ENCODE results near the gene MTMR2. TPM values are rescaled to one million over a fixed set of nuclear protein-coding genes. Genes with fewer than 3 reads are reported as not detected.

The MTMR2 gene
- total RNA-seq, 1 donor from 2014 or later, result 18.8 TPM

DNA sequence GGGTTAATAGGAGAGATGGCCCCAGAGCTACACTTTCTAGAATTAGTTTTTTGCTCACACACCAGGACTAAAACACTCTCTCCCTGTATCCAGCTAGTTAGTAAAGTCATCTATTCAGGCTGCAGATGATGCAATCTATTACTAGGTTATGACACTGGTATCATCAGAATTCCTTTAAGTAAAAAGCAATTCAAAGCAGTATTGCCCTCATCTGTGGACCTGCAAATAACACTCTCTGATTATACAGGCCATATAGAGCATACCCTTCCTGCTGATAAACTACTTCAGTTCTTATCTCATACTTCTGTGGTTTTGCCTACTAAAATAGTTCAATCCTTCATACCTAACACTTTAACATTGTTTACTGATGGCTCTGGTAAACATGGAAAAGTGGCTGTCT is 13.5 kb upstream of the MTMR2 start:
- Histone ChIP-seq H3K4me3 (ENCODE audit: low read length in 3 of 3) (no peak overlapping the region), H3K4me1 (ENCODE audit: control insufficient read depth in 3 of 3, insufficient read depth in 3 of 3, low read length in 3 of 3) (no peaks in the 10 kb centered on the region), H3K27me3 (ENCODE audit: control insufficient read depth in 3 of 3, insufficient read depth in 3 of 3, low read length in 3 of 3) (no peaks in the 10 kb centered on the region), H3K9ac (ENCODE audit: low read depth in 1 of 3, low read length in 3 of 3) (no peak overlapping the region), H3K9me3 (ENCODE audit: control insufficient read depth in 3 of 3, low read length in 3 of 3) (no peaks in the 10 kb centered on the region), H3K27ac (ENCODE audit: low read depth, low read length) (no peak overlapping the region), H3K36me3 (ENCODE audit: control insufficient read depth in 3 of 3, insufficient read depth in 3 of 3, low read length in 3 of 3) (no peaks in the 10 kb centered on the region)

DNA sequence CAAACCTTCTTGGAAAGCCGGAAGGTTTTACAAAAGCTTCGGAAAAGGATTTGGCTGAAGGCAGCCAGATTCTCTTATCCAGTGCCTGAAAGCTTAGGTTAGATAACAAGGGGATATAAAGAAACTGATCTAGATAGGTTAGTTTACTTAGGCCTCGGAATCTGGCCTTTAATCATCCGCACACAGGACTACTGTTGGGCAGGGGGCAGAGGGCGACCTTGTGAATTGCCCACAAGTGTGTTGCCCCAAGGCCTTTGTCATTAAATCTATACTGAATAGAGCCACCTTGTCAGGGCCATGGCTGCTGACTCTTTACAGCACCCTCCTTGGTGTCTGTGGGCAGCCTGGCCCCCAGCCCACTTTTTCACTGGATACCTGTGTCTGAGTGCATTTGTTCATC is 9.7 kb upstream of the MTMR2 start:
- H3K4me1 ChIP-seq (ENCODE audit: control insufficient read depth in 3 of 3, insufficient read depth in 3 of 3, low read length in 3 of 3), result no peaks in the 10 kb centered on the region
- no peaks in the 10 kb centered on the region for H3K9me3 ChIP-seq (ENCODE audit: control insufficient read depth in 3 of 3, low read length in 3 of 3)

DNA sequence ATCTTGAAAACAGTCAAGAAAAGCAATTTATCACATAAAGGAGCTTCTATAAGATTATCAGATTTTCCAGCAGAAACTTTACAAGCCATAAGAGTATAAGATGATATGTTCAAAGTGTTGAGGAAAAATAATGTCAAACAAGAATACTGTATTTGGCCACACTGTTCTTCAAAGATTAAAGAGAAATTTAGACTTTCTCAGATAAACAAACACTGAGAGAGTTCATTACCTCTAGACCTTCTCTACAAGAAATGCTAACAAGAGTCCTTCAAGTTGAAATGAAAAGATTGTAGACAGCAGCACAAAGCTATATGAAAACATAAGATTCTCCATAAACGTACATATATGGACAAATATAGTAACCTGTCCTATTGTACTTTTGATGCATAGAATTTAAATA is 8.0 kb upstream of the MTMR2 start:
- Histone ChIP-seq H3K9ac (ENCODE audit: low read depth in 1 of 3, low read length in 3 of 3) (no peak overlapping the region), H3K4me1 (ENCODE audit: control insufficient read depth in 3 of 3, insufficient read depth in 3 of 3, low read length in 3 of 3) (no peaks in the 10 kb centered on the region), H3K9me3 (ENCODE audit: control insufficient read depth in 3 of 3, low read length in 3 of 3) (no peaks in the 10 kb centered on the region), H3K36me3 (ENCODE audit: control insufficient read depth in 3 of 3, insufficient read depth in 3 of 3, low read length in 3 of 3) (no peaks in the 10 kb centered on the region), H3K27me3 (ENCODE audit: control insufficient read depth in 3 of 3, insufficient read depth in 3 of 3, low read length in 3 of 3) (no peaks in the 10 kb centered on the region), H3K27ac (ENCODE audit: low read depth, low read length) (no peak overlapping the region), H3K4me3 (ENCODE audit: low read length in 3 of 3) (no peak overlapping the region)

More for the DNA sequence above, 9.7 kb upstream of the MTMR2 start:
- Histone ChIP-seq H3K27ac (ENCODE audit: low read depth, low read length) (no peak overlapping the region), H3K4me3 (ENCODE audit: low read length in 3 of 3) (no peak overlapping the region), H3K27me3 (ENCODE audit: control insufficient read depth in 3 of 3, insufficient read depth in 3 of 3, low read length in 3 of 3) (no peaks in the 10 kb centered on the region), H3K9ac (ENCODE audit: low read depth in 1 of 3, low read length in 3 of 3) (no peak overlapping the region), H3K36me3 (ENCODE audit: control insufficient read depth in 3 of 3, insufficient read depth in 3 of 3, low read length in 3 of 3) (no peaks in the 10 kb centered on the region)

DNA sequence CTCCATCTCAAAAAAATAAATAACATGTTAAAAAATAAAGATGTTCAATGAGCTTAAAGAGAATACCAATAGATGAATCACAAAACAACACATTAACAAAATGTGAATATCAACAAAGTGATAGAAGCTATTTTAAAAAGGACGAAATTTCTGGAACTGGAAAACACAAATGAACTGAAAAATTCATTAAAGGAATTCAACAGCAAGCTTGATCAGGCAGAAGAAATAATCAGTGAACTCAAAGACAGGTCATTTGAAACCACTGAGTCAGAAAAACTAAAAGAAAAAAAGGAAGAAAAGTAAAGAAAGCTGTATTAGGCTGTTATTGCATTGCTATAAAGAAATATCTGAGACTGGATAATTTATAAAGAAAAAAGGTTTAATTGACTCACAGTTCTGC is 7.0 kb upstream of the MTMR2 start:
- Histone ChIP-seq H3K9me3 (ENCODE audit: control insufficient read depth in 3 of 3, low read length in 3 of 3) (no peaks in the 10 kb centered on the region), H3K27ac (ENCODE audit: low read depth, low read length) (no peak overlapping the region), H3K4me3 (ENCODE audit: low read length in 3 of 3) (no peak overlapping the region), H3K27me3 (ENCODE audit: control insufficient read depth in 3 of 3, insufficient read depth in 3 of 3, low read length in 3 of 3) (no peaks in the 10 kb centered on the region), H3K36me3 (ENCODE audit: control insufficient read depth in 3 of 3, insufficient read depth in 3 of 3, low read length in 3 of 3) (no peaks in the 10 kb centered on the region), H3K9ac (ENCODE audit: low read depth in 1 of 3, low read length in 3 of 3) (no peak overlapping the region), H3K4me1 (ENCODE audit: control insufficient read depth in 3 of 3, insufficient read depth in 3 of 3, low read length in 3 of 3) (no peaks in the 10 kb centered on the region)

DNA sequence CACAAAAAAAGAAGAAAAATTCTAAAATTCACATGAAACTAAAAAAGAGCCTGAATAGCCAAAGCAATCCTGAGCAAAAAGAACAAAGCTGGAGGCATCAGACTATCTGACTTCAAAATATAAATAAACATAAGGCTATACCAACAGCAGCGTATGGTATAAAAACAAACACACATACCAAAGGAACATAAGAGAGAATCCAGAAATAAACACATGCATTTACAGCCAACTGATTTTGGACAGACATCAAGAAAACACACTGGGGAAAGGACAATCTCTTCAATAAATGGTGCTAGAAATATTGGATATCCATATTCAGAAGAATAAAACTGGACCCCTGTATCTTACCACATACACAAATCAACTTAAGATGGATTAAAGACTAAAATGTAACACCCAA is 2.8 kb upstream of the MTMR2 start:
- Histone ChIP-seq H3K27me3 (ENCODE audit: control insufficient read depth in 3 of 3, insufficient read depth in 3 of 3, low read length in 3 of 3) (no peaks in the 10 kb centered on the region), H3K4me3 (ENCODE audit: low read length in 3 of 3) (no peak overlapping the region), H3K9ac (ENCODE audit: low read depth in 1 of 3, low read length in 3 of 3) (no peak overlapping the region), H3K36me3 (ENCODE audit: control insufficient read depth in 3 of 3, insufficient read depth in 3 of 3, low read length in 3 of 3) (no peaks in the 10 kb centered on the region), H3K27ac (ENCODE audit: low read depth, low read length) (no peak overlapping the region), H3K4me1 (ENCODE audit: control insufficient read depth in 3 of 3, insufficient read depth in 3 of 3, low read length in 3 of 3) (peaks cover 7 to 19% (median 13%) of the 10 kb centered on the region in 3 donors), H3K9me3 (ENCODE audit: control insufficient read depth in 3 of 3, low read length in 3 of 3) (no peaks in the 10 kb centered on the region)

DNA sequence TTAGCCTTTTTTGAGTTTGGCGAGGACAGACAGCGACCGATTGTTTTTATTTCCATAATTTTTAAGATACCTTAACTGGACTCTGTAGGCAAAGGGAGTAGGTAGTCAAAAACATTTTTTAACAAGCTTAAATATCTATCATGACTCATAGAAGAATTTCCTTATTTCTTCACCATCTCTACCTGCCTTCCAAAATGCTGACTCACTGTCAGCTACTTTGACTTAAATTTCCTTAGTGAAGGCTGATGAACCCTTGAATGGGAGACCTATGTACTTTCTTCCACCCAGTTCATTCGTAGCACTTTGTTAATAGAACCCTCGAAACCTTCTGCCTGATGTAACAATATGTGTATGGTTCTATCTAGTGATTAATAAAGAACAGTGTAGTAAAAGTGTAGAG is 1.1 kb upstream of the MTMR2 start:
- Histone ChIP-seq H3K9me3 (ENCODE audit: control insufficient read depth in 3 of 3, low read length in 3 of 3) (no peaks in the 10 kb centered on the region), H3K9ac (ENCODE audit: low read depth in 1 of 3, low read length in 3 of 3) (peak overlapping the region in 2 of 3 donors; percentile 87 to 98), H3K27ac (ENCODE audit: low read depth, low read length) (no peak overlapping the region), H3K27me3 (ENCODE audit: control insufficient read depth in 3 of 3, insufficient read depth in 3 of 3, low read length in 3 of 3) (no peaks in the 10 kb centered on the region), H3K4me3 (ENCODE audit: low read length in 3 of 3) (peak overlapping the region in 1 of 3 donors; percentile 97), H3K36me3 (ENCODE audit: control insufficient read depth in 3 of 3, insufficient read depth in 3 of 3, low read length in 3 of 3) (no peaks in the 10 kb centered on the region), H3K4me1 (ENCODE audit: control insufficient read depth in 3 of 3, insufficient read depth in 3 of 3, low read length in 3 of 3) (peaks cover 7 to 24% (median 13%) of the 10 kb centered on the region in 3 donors)

DNA sequence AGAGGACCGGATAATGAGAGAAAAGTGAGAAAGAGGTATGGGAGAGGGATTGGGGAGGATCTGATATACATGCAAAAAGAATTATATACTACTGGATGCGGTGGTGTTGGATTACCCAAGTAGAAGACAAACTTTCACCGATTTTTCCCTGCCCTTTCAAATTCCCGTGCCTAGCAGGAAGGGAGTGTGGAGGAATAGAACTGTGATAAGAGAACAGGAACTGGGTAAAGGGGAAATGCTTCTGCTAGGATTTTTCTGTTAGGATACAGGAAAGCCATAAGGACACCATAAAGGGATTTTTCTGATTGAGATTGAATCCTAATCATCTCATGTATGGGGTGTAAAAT is 480 bp upstream of the MTMR2 start:
- Histone ChIP-seq H3K36me3 (ENCODE audit: control insufficient read depth in 3 of 3, insufficient read depth in 3 of 3, low read length in 3 of 3) (no peaks in the 10 kb centered on the region), H3K27ac (ENCODE audit: low read depth, low read length) (peak overlapping the region; percentile 92), H3K27me3 (ENCODE audit: control insufficient read depth in 3 of 3, insufficient read depth in 3 of 3, low read length in 3 of 3) (no peaks in the 10 kb centered on the region), H3K4me3 (ENCODE audit: low read length in 3 of 3) (peak overlapping the region; percentile 81 to 99 (median 97)), H3K9ac (ENCODE audit: low read depth in 1 of 3, low read length in 3 of 3) (peak overlapping the region; percentile 87 to 98 (median 98)), H3K4me1 (ENCODE audit: control insufficient read depth in 3 of 3, insufficient read depth in 3 of 3, low read length in 3 of 3) (peaks cover 7 to 24% (median 13%) of the 10 kb centered on the region in 3 donors), H3K9me3 (ENCODE audit: control insufficient read depth in 3 of 3, low read length in 3 of 3) (no peaks in the 10 kb centered on the region)

DNA sequence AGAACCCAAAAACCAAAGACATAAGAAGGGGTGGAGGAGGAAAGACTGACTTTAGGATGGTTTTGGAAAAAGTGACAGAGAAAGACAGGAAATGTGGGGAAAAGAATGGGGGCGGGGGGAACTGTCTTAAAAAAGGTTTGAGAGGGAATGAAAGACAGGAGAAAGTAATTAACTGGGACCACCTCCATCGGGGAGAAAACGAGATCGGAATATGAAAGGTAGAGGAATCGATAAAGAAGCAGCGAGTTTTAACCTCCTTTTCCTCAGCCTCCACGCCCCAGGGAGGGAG is 524 bp downstream of the MTMR2 start:
- H3K4me1 ChIP-seq (ENCODE audit: control insufficient read depth in 3 of 3, insufficient read depth in 3 of 3, low read length in 3 of 3), result peaks cover 7 to 24% (median 13%) of the 10 kb centered on the region in 3 donors
- H3K9me3 ChIP-seq (ENCODE audit: control insufficient read depth in 3 of 3, low read length in 3 of 3), result no peaks in the 10 kb centered on the region
- no peaks in the 10 kb centered on the region for H3K36me3 ChIP-seq (ENCODE audit: control insufficient read depth in 3 of 3, insufficient read depth in 3 of 3, low read length in 3 of 3)
- H3K27ac ChIP-seq (ENCODE audit: low read depth, low read length), result peak overlapping the region; percentile 92
- peak overlapping the region; percentile 81 to 99 (median 97) for H3K4me3 ChIP-seq (ENCODE audit: low read length in 3 of 3)
- peak overlapping the region; percentile 87 to 98 (median 98) for H3K9ac ChIP-seq (ENCODE audit: low read depth in 1 of 3, low read length in 3 of 3)
- no peaks in the 10 kb centered on the region for H3K27me3 ChIP-seq (ENCODE audit: control insufficient read depth in 3 of 3, insufficient read depth in 3 of 3, low read length in 3 of 3)

DNA sequence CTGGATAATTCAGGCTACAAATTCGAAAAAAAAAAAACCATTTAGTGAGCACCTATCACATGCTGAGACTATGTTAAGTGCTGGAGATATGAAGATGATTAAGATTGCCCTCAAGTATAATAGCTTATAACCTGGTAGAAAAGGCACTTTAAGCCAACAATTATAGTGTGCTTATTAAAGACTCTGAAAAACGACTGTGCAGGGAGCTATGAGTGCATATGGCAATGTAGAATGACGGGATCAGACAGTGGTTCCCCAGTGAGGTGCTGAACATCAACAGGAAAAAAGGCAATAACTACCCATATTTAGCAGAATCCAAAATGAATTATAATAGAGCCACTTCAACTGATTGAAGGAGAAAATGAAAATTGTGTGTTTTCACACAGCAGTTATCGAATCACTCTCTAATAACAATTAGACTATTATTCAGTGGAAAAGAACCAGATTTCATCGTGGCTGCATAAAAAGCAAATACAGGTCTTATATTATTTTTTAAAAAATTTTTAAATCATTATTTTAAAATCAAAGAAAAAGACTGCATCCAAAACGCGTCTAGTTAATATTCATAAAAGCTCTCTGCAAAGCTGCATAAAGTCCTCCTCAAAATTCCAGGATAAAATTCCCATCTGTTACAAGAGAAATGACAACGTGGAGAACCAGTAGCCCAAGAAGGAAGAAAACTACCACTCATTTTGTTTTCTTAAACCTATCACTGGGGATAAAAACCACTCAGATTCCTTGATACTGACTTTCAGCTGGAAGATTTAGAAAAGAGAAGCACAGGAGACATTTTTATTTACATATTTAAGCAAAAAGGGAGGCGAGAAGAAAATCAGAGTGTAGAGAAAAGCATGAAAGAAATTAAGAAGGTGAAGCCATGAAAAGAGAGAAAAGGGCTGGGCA is 1.1 kb downstream of the MTMR2 start:
- H3K4me1 ChIP-seq (ENCODE audit: control insufficient read depth in 3 of 3, insufficient read depth in 3 of 3, low read length in 3 of 3), result peaks cover 7 to 24% (median 13%) of the 10 kb centered on the region in 3 donors
- no peaks in the 10 kb centered on the region for H3K27me3 ChIP-seq (ENCODE audit: control insufficient read depth in 3 of 3, insufficient read depth in 3 of 3, low read length in 3 of 3)
- peak overlapping the region; percentile 87 to 98 (median 98) for H3K9ac ChIP-seq (ENCODE audit: low read depth in 1 of 3, low read length in 3 of 3)
- no peaks in the 10 kb centered on the region for H3K9me3 ChIP-seq (ENCODE audit: control insufficient read depth in 3 of 3, low read length in 3 of 3)
- peak overlapping the region; percentile 81 to 99 (median 97) for H3K4me3 ChIP-seq (ENCODE audit: low read length in 3 of 3)
- no peaks in the 10 kb centered on the region for H3K36me3 ChIP-seq (ENCODE audit: control insufficient read depth in 3 of 3, insufficient read depth in 3 of 3, low read length in 3 of 3)
- peak overlapping the region; percentile 92 for H3K27ac ChIP-seq (ENCODE audit: low read depth, low read length)

DNA sequence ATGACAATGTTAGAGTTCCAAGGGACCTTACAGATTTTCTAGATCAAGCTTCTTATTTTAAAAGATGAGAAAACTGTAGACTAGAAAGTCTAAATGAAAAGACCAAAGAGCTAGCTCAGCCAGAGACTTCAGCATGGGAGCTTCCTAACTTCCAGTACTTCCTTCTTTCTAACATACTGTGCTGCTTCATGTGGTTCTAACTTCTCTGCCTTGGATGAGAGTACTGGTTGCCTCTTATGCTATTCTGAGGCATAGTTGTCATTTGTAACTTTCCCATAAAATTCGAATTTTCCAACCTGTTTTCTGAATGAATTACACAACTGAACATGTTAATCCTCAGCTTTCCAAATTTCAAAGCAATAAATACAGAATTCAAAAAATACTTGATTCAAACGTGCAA is 1.8 kb downstream of the MTMR2 start:
- Histone ChIP-seq H3K4me3 (ENCODE audit: low read length in 3 of 3) (peak overlapping the region in 1 of 3 donors; percentile 99), H3K36me3 (ENCODE audit: control insufficient read depth in 3 of 3, insufficient read depth in 3 of 3, low read length in 3 of 3) (no peaks in the 10 kb centered on the region), H3K27ac (ENCODE audit: low read depth, low read length) (no peak overlapping the region), H3K9me3 (ENCODE audit: control insufficient read depth in 3 of 3, low read length in 3 of 3) (no peaks in the 10 kb centered on the region), H3K9ac (ENCODE audit: low read depth in 1 of 3, low read length in 3 of 3) (no peak overlapping the region), H3K27me3 (ENCODE audit: control insufficient read depth in 3 of 3, insufficient read depth in 3 of 3, low read length in 3 of 3) (no peaks in the 10 kb centered on the region), H3K4me1 (ENCODE audit: control insufficient read depth in 3 of 3, insufficient read depth in 3 of 3, low read length in 3 of 3) (peaks cover 7 to 24% (median 13%) of the 10 kb centered on the region in 3 donors)
